ENCODE data around the gene THRAP3. TPM values are rescaled to one million over a fixed set of nuclear protein-coding genes. Genes with fewer than 3 reads are reported as not detected.

Gene THRAP3
- total RNA-seq, 1 donor from 2014 or later = 121 TPM

DNA sequence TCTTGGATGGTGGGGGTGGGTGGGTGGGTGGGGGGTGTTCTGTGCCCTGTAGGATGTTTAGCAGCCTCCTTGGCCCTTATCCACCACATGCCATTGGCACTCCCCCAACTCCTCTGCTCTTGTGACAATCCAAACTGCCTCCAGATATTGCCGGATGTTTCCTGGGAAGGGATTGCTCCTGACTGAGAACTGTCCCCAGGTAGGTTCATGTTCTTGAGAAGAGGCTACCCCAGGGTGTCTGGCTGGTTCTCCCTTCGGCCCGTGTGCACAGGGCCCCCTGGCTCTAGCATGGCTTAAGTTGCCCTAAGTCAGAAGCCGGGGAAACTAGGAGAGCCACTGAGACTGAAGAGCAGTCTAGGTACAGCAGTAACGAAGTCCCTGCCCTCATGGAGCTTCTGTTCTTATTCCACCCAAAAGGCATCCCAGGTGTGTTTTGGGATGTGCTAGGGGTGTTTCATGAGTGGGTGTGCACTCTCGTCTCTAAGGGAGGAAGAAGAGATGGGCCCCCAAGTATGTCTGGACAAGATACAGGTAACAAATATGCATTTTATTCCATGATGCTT is 19.8 kb upstream of the THRAP3 start:
- Mint-ChIP-seq H3K4me3 (no peak overlapping the region), H3K36me3 (no peaks in the 10 kb centered on the region), H3K4me1 (peaks cover 11% of the 10 kb centered on the region), H3K27me3 (ENCODE audit: low read depth) (no peaks in the 10 kb centered on the region), H3K27ac (no peak overlapping the region), H3K9me3 (no peaks in the 10 kb centered on the region)
- TF ChIP-seq CTCF (IDR thresholded peaks at IDR 0.05; ENCODE audit: unreplicated experiment) = no peak
- no peak for DNase-seq (ENCODE audit: low spot score in 2 of 2, unreplicated experiment in 2 of 2)

GRCh38 chr1:36206323-36206858 is 17.9 kb upstream of the THRAP3 start:
- Mint-ChIP-seq H3K4me3 (no peak overlapping the region), H3K27me3 (ENCODE audit: low read depth) (no peaks in the 10 kb centered on the region), H3K4me1 (peaks cover 11% of the 10 kb centered on the region), H3K27ac (no peak overlapping the region), H3K9me3 (no peaks in the 10 kb centered on the region), H3K36me3 (no peaks in the 10 kb centered on the region)
- no peak for DNase-seq (ENCODE audit: low spot score in 2 of 2, unreplicated experiment in 2 of 2)
- TF ChIP-seq CTCF (IDR thresholded peaks at IDR 0.05; ENCODE audit: unreplicated experiment) = no peak

GRCh38 chr1:36207339-36207738 is 16.9 kb upstream of the THRAP3 start:
- TF ChIP-seq CTCF (IDR thresholded peaks at IDR 0.05; ENCODE audit: unreplicated experiment) = no peak
- Mint-ChIP-seq H3K9me3 (no peaks in the 10 kb centered on the region), H3K4me3 (no peak overlapping the region), H3K27ac (no peak overlapping the region), H3K4me1 (peaks cover 11% of the 10 kb centered on the region), H3K36me3 (no peaks in the 10 kb centered on the region), H3K27me3 (ENCODE audit: low read depth) (no peaks in the 10 kb centered on the region)
- no peak for DNase-seq (ENCODE audit: low spot score in 2 of 2, unreplicated experiment in 2 of 2)

GRCh38 chr1:36208978-36209703 is 15.1 kb upstream of the THRAP3 start:
- Mint-ChIP-seq H3K4me3 (no peak overlapping the region), H3K9me3 (no peaks in the 10 kb centered on the region), H3K36me3 (no peaks in the 10 kb centered on the region), H3K27me3 (ENCODE audit: low read depth) (no peaks in the 10 kb centered on the region), H3K4me1 (peaks cover 4% of the 10 kb centered on the region), H3K27ac (no peak overlapping the region)
- TF ChIP-seq CTCF (IDR thresholded peaks at IDR 0.05; ENCODE audit: unreplicated experiment) = no peak
- DNase-seq (ENCODE audit: low spot score in 2 of 2, unreplicated experiment in 2 of 2) = no peak

GRCh38 chr1:36211307-36211706 is 12.9 kb upstream of the THRAP3 start:
- no peak for DNase-seq (ENCODE audit: low spot score in 2 of 2, unreplicated experiment in 2 of 2)
- H3K4me3 Mint-ChIP-seq = no peak overlapping the region
- no peaks in the 10 kb centered on the region for H3K4me1 Mint-ChIP-seq
- TF ChIP-seq CTCF (IDR thresholded peaks at IDR 0.05; ENCODE audit: unreplicated experiment) = no peak
- H3K36me3 Mint-ChIP-seq = no peaks in the 10 kb centered on the region
- no peak overlapping the region for H3K27ac Mint-ChIP-seq
- H3K27me3 Mint-ChIP-seq (ENCODE audit: low read depth) = no peaks in the 10 kb centered on the region
- H3K9me3 Mint-ChIP-seq = no peaks in the 10 kb centered on the region

Data from mesothelial cell of epicardium (in vitro differentiated cells).